GM18907 (cell line): ENCODE data around the gene MAPKAPK5.
A peak's percentile ranks its signal among the peaks of the same experiment; 100 is the strongest.
"Not testable (repeated sequence)": the region's sequence is repeated elsewhere in the genome, so short reads cannot be mapped to it uniquely, and the experiment has no call there.

Source experiments
- ATAC-seq: cut with Tn5 transposase; IDR thresholded peaks from one replicate; pipeline ENCODE4 v1.9.1; 2021; ENCODE audit warnings: mild to moderate bottlenecking, moderate library complexity; ENCODE audit not compliant: unreplicated experiment

MAPKAPK5 gene, protein sequence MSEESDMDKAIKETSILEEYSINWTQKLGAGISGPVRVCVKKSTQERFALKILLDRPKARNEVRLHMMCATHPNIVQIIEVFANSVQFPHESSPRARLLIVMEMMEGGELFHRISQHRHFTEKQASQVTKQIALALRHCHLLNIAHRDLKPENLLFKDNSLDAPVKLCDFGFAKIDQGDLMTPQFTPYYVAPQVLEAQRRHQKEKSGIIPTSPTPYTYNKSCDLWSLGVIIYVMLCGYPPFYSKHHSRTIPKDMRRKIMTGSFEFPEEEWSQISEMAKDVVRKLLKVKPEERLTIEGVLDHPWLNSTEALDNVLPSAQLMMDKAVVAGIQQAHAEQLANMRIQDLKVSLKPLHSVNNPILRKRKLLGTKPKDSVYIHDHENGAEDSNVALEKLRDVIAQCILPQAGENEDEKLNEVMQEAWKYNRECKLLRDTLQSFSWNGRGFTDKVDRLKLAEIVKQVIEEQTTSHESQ

DNA sequence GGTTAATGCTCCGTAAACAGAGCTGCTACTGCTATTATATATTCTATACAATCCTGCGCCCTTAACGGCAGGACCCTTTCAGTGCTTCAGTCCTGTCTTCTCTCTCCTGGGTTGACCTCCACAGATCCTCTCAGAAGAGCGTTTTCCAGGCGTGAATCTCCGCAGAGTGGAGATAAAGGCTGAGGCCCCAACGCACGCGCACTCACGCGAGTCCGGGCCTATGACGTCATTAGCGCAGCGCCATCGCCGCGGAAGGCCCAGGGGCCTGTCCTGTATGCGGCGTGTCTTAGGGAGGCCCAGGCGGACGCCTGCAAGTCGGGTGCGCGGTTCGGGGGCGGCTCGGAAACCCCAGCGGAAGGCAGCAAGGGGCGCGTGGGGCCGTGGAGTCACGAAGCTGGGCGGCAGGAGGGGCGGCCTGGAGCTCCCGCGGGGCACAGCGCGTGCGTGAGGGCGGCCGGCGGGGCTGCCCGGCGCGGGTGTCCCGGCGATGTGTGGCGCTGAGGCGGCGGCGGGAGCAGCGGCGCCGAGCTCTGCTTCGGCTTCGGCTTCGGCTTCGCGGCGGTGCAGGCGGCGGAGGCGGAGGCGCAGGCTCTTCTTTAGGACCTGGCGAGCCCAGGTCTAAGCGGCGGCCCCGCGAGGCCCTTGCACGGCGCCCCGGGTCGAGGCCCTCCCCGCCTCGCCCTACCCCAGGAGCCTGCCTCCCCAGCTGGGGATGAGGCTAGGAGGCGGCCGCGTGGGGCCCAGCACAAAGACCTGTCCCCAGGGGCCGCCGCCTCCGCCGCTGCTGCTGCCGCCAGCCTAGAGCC, at the start of gene MAPKAPK5:
TSS of gene MAPKAPK5 (plus strand) at position 479 of the 806 bp plus-strand sequence. CDS start 506 bp downstream, outside the sequence.
- ATAC-seq = peak; percentile 81

DNA sequence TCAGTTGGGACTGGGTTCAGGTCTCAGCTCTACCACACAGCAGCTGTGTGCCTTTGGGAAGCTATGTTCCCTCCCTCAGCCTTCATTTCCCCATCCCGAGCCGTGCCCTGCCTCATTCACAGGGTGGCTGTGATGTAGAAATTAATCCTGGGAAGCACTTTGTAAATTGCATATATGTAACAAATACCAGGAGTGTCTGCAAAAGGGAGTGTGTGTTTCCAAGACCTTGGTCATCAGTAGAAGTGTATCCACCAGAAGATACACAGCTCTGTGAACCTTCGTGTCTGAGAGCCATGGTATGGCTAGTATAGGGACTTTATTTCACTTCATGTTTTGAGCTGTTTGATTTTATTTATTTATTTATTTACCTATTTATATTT, 49.2 kb upstream of the MAPKAPK5 start:
- no peak for ATAC-seq

DNA sequence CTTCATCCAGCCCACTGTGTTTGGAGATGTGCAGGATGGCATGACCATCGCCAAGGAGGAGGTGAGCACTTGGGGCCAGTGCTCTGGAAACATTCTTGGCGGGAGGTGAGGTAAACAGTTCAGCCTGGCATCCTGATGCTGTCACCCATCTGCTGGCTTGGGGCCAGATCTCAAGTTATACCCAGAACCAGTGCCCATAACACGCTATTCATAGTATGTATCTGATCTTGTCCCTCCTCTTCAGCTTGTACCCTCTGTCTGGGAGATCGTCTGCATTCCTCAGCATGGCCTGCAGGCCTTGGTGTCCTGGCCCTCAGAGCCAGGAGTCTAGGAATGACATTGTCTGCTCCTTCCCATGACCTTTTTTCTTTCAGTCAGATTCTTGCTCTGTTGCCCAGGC, 43.8 kb upstream of the MAPKAPK5 start:
- no peak for ATAC-seq

DNA sequence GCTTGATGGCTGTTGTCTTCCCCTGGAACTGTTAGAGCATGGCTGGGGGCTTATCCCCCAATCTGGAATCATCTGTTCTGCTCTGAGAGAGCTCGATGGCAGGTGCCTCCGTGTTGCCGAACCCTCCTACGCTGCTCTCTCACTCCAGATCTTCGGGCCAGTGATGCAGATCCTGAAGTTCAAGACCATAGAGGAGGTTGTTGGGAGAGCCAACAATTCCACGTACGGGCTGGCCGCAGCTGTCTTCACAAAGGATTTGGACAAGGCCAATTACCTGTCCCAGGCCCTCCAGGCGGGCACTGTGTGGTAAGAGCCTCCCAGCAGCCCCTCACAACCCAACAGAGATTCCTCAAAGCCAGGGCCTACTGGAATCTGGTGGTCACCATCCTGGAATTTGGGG, 42.3 kb upstream of the MAPKAPK5 start:
- no peak for ATAC-seq

DNA sequence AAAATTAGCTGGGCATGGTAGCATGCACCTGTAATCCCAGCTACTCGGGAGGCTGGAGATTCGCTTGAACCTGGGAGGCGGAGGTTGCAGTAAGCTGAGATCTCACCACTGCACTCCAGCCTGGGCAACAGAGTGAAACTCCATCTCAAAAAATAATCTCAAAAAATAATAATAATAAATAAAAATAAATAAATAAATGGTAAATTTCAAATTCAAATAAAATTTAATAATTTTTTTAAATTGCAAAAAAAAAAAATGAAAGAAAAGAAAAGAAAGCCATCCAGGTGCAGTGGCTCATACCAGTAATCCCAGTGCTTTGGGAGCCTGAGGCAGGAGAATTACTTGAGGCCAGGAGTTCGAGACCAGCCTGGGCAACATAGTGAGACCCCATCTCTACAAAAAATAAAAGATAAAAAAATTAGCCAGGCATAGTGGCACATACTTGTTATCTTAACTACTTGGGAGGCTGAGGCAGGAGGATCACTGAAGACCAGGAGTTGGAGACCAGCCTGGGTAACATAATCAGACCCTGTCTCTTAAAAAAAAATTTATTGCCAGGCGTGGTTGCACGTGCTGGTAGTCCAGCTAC, 38.9 kb upstream of the MAPKAPK5 start:
- ATAC-seq = no peak

DNA sequence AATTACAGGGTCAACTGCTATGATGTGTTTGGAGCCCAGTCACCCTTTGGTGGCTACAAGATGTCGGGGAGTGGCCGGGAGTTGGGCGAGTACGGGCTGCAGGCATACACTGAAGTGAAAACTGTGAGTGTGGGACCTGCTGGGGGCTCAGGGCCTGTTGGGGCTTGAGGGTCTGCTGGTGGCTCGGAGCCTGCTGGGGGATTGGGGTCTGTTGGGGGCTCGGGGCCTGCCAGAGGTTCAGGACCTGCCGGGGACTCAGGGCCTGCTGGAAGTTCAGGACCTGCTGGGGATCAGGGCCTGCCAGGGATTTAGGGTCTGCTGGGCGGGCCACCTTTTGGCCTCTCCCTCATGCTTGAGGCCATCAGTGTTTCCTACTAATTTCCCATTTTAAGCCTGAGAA, 38.2 kb upstream of the MAPKAPK5 start:
- no peak for ATAC-seq

DNA sequence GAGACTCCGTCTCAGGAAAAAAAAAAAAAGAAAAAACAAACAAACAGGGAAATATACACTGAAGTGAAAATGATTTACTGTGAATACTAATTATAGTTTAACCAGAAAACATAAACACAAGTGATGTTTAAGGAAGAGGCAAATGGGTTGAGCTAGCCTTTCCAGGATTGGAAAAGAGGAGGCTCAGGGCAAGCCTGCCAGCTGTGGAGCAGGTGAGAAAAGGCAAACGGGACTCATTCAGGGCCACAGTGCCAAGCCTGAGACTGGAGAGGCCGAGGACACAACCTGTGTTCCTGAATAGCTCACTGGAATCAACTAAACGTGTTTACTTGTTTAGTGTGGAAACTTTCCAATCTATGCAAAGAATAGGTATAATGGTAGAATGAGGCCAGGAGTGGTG, 35.7 kb upstream of the MAPKAPK5 start:
- ATAC-seq = no peak

DNA sequence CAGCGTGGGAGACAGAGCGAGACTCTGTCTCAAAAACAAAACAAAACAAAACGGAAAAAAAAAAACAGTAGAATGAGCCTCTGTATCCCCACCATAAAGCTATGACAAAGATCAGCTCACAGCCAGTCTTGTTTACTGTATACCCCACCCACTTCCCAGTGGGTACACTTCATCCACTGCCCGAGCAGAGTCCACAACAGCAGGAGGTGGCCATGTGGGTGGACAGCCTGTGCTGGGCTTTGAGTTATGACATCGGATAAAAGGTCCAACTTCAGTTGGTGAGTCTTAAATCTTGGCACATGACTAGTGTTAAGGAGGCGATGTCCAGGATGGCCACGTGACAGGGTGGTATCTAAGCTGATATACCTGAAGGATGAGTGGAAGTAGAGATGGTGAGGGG, 34.8 kb upstream of the MAPKAPK5 start:
- no peak for ATAC-seq

DNA sequence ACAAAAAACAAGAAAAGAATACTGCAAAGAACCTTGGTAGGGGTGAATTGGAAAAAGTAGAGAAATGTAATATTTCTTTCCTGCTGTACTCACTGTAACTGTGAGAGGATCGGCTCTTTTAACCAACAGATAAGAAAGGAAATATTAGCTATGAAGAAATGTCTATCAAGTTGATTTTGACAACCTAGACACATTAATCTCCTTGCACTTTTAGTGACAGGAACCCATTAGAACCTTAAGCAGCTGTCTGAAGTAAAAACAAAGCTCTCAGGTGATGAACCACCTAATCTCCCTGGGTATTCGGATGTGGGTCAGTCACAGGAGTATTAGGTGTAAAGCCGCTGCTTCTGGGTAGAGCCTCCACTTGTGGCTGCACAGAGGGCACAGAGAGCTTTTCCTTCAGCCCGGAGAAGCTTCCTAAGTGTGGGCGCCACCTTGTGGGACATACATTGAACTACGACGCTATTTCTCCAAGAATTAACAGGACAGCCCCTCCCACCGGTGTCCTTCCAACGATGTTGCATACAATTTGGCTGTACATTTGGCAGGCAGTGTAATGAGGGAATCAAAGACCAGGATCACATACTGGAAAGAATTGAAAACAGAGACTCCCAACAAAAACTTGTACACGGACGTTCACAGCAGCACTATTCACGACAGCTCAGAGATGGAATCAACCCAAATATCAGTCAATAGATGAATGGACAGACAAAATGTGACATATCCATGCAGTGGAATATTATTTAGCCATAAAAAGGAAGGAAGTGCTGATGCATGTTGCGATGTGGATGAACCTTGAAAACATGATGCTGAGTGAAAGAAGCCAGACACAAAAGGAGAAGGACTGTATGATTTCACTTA, 28.9 kb upstream of the MAPKAPK5 start:
- ATAC-seq = peak; percentile 65

DNA sequence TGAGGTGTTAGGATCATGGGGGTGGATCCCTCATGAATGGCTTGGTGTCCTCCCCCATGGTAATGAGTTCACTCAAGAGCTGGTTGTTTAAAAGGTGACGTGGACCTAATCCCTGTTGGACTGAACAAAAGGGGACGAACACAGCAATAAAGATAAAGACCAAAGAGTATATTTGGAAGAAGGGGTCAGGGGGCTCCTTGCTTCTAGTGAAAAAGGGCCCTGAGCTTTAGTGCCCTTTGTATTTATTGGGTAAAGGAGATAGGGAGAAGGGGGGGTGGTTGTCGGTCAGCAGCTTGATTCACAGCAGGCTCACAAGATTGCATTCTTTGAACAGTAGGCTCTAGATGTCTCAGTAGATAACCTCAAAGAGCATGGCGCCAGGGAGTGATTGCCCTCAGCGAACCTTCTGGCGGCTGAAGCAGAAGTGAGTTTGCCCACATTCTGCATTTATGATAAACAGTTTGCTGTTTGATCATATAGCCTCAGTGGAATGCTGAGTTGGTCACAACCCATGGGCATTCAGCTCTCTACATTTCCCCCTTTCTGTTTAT, 25.9 kb upstream of the MAPKAPK5 start:
- no peak for ATAC-seq

DNA sequence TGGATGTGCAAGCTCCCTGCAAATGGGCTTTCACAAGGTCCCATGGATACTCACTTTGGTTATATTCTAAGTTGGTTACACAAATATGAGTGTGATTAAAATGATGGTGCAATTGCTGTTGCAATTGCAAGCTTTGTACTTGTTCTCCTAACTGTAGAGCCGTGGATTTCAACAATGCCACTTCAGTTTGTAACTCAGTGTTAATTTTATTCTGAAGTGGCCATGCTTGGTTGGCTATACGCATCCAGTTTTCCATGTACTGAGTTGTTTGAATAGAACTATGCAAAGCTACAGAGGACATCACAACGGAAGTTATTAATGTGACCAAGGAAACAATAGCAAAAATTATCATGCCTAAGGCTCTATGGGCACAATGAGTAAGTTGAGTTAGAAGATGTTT, 25.1 kb upstream of the MAPKAPK5 start:
- not testable (repeated sequence) for ATAC-seq

DNA sequence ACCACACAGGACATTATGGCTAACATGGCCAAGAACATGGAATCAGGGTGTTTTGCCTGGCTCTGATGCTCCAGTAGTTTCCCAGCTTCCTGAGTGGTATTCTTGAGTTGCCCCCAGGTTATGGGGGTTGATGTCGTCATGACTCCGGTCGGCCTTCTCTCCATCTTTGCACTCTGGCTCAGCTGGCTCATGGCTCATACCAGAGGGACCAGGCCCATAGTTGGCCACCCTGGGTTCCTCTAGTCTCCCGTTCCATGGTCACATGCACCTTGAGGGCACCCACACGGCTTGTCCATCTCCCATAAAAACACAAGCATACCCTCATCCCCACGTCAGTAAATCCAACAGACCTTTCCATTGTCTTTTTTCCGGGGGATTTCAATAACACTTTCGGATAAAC, 23.7 kb upstream of the MAPKAPK5 start:
- ATAC-seq = no peak

DNA sequence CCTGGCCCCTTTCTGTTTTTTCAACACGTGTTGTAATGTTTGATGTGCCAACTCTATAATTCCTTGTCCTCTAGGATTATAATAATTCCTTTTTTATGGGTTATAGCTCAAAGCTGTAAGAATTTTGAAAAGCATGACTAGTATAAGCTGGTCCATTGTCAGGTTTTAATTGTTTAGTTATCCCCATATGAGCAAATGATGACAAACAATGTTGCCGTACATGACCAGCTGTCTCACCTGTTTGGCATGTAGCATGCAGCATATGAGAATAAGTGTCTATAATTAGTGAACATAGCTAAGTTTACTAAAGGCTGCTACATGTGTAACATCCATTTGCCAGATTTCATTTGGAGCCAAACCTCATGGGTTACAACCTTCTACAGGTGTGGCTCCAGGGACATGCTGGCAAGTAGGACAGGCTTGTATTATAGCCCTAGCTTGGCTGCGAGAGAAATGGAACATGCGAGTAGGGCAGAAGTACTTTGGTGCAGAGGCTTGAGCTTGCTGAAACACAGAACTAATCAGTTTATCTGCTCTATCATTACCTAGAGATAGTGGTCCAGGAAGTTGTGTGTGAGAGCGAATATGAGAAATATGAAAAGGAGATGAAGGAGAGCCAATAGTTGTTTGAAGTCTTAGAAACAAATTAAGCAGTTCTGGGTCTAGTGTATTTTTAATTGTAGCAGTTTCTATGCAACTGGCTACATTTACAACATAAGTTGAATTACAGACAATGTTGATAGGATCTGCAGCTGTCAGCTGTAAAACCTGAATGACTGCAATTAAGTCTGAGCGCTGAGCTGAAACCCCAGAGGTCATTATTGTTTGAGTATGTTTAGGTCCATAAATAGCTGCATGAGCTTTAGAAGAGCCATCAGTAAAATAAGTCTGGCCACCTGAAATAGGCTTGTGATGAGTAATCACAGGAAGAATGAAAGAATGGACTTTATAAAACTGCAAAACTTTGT, 22.6 kb upstream of the MAPKAPK5 start:
- no peak for ATAC-seq

DNA sequence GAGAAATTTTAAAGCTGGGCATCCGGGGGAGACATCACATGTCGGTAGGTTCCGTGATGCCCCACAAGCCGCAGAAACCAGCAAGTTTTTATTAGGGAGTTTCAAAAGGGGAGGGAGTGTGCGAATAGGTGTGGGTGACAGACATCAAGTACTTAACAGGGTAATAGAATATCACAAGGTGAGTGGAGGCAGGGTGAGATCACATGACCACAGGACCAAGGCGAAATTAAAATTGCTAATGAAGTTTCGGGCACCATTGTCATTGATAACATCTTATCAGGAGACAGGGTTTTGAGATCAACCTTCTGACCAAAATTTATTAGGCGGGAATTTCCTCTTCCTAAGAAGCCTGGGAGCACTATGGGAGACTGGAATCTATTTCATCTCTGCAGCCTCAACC, 21.2 kb upstream of the MAPKAPK5 start:
- ATAC-seq = not testable (repeated sequence)

DNA sequence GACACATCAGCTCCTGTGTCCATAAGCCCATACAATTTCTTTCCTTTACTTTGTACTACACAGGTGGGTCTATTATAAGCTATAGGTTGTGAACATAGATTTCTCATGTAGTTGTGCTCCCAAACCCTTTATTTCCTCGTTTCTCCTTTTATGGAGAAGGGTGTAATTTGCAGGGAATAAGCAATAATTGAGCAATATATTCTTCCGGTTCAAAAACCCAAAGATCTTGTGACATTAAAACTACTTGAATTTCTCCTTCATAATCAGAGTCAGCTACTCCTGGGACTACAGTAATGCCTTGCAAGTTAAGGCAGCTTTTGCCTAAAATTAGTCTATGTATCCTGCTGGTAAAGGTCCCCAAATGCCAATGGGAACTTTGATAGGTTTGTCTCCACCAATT, 19.1 kb upstream of the MAPKAPK5 start:
- ATAC-seq = no peak

DNA sequence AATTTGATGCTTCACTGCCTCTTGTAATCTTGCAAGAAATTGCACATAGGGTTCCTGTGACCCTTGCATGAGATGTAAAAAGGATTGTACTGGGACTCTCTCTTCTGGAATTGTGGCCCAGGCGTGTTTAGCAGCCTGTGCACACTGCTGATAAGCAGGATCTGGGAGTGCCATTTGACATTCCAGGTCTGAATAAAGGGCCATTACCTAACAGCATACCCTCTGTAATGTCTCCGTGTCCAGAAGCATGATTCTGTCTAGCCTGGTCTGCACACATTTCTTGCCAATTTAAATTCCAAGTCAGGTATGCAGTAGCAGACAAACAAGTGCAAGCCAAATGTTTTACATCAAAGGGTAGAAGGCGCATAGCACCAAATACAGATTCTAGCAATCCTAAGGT, 18.1 kb upstream of the MAPKAPK5 start:
- ATAC-seq = no peak

DNA sequence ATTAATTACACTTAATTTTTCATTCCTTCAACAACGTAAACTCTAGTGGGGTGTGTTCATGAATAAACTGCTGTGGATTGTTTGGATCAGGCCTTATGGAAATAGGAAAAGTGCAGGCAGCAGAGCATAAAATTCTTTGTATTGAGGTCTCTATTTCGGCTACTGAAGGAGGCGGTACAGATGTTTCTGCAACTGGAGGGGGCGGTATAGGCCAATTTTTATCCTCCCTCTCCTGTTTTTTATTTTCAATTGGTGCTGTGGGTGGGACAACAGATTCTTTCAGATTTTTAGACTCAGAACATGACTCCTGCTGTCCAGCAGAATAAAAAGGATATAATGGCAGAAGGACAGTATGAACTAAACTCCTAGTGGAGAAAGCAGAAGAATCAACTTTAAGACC, 17.7 kb upstream of the MAPKAPK5 start:
- not testable (repeated sequence) for ATAC-seq

DNA sequence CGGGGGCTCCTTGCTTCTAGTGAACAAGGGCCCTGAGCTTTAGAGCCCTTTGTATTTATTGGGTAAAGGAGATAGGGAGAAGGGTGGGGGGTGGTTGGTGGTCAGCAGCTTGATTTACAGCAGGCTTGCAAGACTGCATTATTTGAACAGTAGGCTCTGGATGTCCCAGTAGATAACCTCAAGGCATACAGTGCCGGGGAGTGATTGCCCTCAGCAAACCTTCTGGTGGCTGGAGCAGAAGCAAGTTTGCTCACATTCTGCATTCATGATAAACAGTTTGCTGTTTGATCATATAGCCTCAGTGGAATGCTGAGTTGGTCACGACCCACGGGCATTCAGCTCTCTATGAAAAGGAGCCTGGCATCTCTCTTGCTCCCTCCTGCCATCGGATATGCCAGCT, 16.5 kb upstream of the MAPKAPK5 start:
- ATAC-seq = no peak

DNA sequence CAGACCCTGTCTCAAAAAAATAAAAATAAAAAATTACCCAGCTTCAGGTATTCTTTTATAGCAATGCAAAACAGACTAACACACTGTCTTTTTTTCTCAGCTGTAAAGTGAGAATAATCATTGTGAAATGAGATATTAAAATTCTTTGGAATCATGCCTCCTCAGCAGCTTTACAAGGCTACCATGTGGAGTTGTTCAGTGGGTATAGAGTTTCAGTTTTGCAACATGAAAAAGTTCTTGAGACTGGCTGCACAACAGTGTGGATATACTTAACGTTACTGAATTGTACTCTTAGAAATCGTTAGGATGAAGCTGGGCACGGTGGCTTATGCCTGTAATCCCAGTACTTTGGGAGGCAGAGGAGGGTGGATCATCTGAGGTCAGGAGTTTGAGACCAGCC, 15.7 kb upstream of the MAPKAPK5 start:
- ATAC-seq = no peak
